Skeletal muscle satellite cell (primary cell): Measurements from ENCODE around the gene PTTG1IP.

Experiments used
- H3K27me3 ChIP-seq: 2 replicates; pipeline ENCODE4 v1.7.0; 2013; ENCODE audit warnings: low read length; ENCODE audit not compliant: control insufficient read depth, insufficient read depth
- H3K36me3 ChIP-seq: 2 replicates; pipeline ENCODE4 v1.7.0; 2013; ENCODE audit warnings: mild to moderate bottlenecking, control low read depth, low read length; ENCODE audit not compliant: insufficient read depth
- H3K4me1 ChIP-seq: 2 replicates; pipeline ENCODE4 v1.7.0; 2013; ENCODE audit warnings: low read length; ENCODE audit not compliant: control insufficient read depth, insufficient read depth
- H3K4me2 ChIP-seq: 2 replicates; pipeline ENCODE4 v1.7.0; 2013; ENCODE audit warnings: mild to moderate bottlenecking, low read length
- H3K4me3 ChIP-seq: 2 replicates; pipeline ENCODE4 v1.7.0; 2013; ENCODE audit warnings: low read length
- H3K9ac ChIP-seq: 2 replicates; pipeline ENCODE4 v1.7.0; 2013; ENCODE audit warnings: mild to moderate bottlenecking, low read depth, low read length, moderate library complexity
- H3K9me3 ChIP-seq: replicated peaks from 2 replicates; pipeline ENCODE4 v1.7.0; 2013; ENCODE audit warnings: mild to moderate bottlenecking, control low read depth, low read length

The PTTG1IP gene

GRCh38 chr21:44804762-44805161 lies 68.7 kb downstream of the PTTG1IP start:
- no peak overlapping the region for H3K4me2 ChIP-seq
- no peak overlapping the region for H3K4me3 ChIP-seq
- peaks cover 41% of the 10 kb centered on the region for H3K36me3 ChIP-seq
- H3K4me1 ChIP-seq, result peaks cover 17% of the 10 kb centered on the region
- no peaks in the 10 kb centered on the region for H3K9me3 ChIP-seq
- no peaks in the 10 kb centered on the region for H3K27me3 ChIP-seq
- no peak overlapping the region for H3K9ac ChIP-seq

GRCh38 chr21:44803651-44804050 lies 69.8 kb downstream of the PTTG1IP start:
- Histone ChIP-seq H3K27me3 (no peaks in the 10 kb centered on the region), H3K4me2 (no peak overlapping the region), H3K36me3 (peaks cover 44% of the 10 kb centered on the region), H3K4me3 (no peak overlapping the region), H3K9ac (no peak overlapping the region), H3K4me1 (peaks cover 19% of the 10 kb centered on the region), H3K9me3 (no peaks in the 10 kb centered on the region)

DNA sequence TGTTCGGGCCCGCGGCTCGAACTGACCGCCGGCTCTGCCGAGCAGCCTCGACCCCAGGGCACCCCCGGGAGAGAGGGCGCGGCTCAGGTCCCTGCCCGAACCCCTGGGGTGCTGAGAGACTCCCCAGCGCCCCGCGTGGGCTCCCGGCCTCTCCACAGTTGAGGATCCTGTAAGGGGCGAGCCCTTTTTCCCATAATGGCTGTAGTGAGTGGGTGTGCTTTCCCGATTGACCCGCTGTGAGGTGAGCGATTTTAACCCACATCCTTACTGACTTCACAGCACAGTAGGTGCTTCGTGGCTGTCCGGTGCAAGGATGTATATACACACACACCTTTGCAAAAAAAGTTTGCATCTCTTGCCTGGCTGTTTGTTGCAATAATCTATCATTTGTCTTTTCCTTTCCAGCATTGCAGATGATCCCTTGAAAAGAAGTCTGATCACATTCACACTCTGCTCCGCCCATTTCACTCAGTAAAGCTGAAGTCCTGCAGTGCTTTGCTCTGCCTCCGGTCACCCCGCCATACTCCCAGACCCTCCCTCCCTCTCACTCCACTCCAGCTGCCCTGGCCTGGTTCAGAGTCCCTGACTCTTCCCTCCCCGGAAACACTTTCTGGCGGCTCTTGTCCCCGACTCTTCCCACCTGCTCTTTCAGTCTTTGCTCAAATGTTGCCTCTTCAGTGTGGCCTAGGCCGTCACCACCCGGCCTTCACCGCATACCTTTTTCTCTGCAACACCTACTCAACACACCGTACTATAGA lies 70.9 kb downstream of the PTTG1IP start:
- Histone ChIP-seq H3K4me1 (peaks cover 19% of the 10 kb centered on the region), H3K36me3 (peaks cover 48% of the 10 kb centered on the region), H3K9me3 (no peaks in the 10 kb centered on the region), H3K4me3 (peak overlapping the region; percentile 86), H3K4me2 (peak overlapping the region; percentile 92), H3K27me3 (no peaks in the 10 kb centered on the region), H3K9ac (peak overlapping the region; percentile 91)

DNA sequence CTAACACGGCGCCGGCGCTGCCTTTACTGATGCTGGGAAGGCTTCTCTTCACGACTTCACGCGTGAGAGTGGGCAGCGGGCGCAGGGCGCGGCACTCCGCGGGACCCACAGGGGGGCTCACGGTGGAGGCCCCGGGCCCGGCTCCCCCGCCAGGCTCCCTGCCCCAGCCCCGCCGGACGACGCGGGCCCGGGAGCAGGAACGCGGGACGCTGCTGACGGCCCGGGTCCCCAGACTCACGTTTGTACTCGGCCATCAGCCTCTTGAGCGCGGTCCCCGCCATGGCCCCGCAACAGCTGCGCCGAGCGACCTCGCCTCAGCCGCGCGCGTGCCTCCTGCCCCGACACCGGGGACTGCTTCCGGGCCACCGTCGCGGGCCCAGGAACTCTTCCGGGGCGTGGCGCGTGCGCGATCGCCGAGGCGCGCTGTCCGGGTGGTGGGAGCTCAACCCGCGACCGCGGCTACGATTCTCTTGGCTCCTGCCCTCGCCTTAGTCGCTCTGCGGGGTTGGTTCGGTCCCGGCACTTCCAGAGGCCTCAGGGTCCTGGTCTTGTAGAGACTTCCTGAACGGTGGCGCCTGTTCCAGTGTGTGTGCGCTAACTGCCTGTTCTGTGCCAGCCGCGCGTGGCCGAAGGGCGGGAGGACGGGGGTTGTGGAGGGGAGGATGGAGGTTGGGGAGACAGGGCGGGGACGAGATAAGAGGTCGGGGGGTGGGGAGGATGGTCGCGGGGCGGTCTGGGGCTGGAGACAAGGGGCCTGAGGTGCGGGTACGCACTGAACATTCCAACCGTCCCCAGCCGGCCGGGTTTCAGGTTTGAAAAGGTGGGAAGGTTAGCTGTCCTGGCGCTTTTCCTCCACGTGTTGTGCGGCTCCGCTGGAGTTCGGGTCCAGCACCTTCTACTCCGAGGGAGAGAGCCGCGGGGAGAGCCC lies 71.8 kb downstream of the PTTG1IP start, which contains the start of gene UBE2G2:
Gene UBE2G2 (minus strand): TSS at position 353 of the 928 bp plus-strand sequence. CDS start 72 bp downstream, at position 281.
- peak within 1 kb of the TSS; percentile 91 for H3K9ac ChIP-seq
- H3K9me3 ChIP-seq, result no peaks in the 10 kb centered on the region
- peaks cover 19% of the 10 kb centered on the region for H3K4me1 ChIP-seq
- no peaks in the 10 kb centered on the region for H3K27me3 ChIP-seq
- peaks cover 42% of the 10 kb centered on the region for H3K36me3 ChIP-seq
- H3K4me2 ChIP-seq, result peak within 1 kb of the TSS; percentile 92
- H3K4me3 ChIP-seq, result peak within 1 kb of the TSS; percentile 86

GRCh38 chr21:44800971-44801467 lies 72.5 kb downstream of the PTTG1IP start:
- H3K4me3 ChIP-seq, result peak overlapping the region; percentile 86
- peak overlapping the region; percentile 92 for H3K4me2 ChIP-seq
- no peaks in the 10 kb centered on the region for H3K9me3 ChIP-seq
- peak overlapping the region; percentile 91 for H3K9ac ChIP-seq
- H3K27me3 ChIP-seq, result no peaks in the 10 kb centered on the region
- H3K4me1 ChIP-seq, result peaks cover 19% of the 10 kb centered on the region
- H3K36me3 ChIP-seq, result peaks cover 42% of the 10 kb centered on the region

GRCh38 chr21:44800103-44800502 lies 73.4 kb downstream of the PTTG1IP start:
- H3K4me2 ChIP-seq, result peak overlapping the region; percentile 92
- no peaks in the 10 kb centered on the region for H3K27me3 ChIP-seq
- no peaks in the 10 kb centered on the region for H3K9me3 ChIP-seq
- H3K4me1 ChIP-seq, result peaks cover 19% of the 10 kb centered on the region
- peak overlapping the region; percentile 86 for H3K4me3 ChIP-seq
- peaks cover 36% of the 10 kb centered on the region for H3K36me3 ChIP-seq
- H3K9ac ChIP-seq, result peak overlapping the region; percentile 91

GRCh38 chr21:44799646-44800045 lies 73.8 kb downstream of the PTTG1IP start:
- Histone ChIP-seq H3K9me3 (no peaks in the 10 kb centered on the region), H3K4me1 (peaks cover 19% of the 10 kb centered on the region), H3K4me3 (no peak overlapping the region), H3K36me3 (peaks cover 31% of the 10 kb centered on the region), H3K4me2 (peak overlapping the region; percentile 92), H3K27me3 (no peaks in the 10 kb centered on the region), H3K9ac (no peak overlapping the region)
